Kidney tubule cell (primary cell): ENCODE results near the gene CXCR6.

Source experiments
- DNase-seq: peaks from one replicate; pipeline ENCODE4 v3.0.0-alpha.2; 2018; ENCODE audit warnings: low spot score

The CXCR6 gene

DNA sequence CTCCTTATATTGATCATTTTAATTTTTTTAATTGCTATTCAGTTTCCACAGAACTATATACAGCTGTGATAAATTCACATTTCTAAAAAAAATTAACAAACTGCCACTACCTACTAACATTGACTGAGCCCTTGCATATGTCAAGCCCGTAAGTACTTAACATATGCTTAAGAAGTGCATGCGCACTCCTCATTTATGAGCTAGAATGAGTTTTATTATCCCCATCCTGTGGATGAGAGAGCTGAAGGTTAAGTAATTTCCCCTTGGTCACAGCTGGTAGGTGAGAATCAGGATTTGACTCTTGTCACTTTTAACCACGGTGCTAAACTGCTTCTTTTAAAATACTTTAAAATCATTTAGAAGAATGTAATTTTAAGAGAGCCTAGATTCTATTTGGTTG lies 25.9 kb downstream of the CXCR6 start:
- no peak for DNase-seq

DNA sequence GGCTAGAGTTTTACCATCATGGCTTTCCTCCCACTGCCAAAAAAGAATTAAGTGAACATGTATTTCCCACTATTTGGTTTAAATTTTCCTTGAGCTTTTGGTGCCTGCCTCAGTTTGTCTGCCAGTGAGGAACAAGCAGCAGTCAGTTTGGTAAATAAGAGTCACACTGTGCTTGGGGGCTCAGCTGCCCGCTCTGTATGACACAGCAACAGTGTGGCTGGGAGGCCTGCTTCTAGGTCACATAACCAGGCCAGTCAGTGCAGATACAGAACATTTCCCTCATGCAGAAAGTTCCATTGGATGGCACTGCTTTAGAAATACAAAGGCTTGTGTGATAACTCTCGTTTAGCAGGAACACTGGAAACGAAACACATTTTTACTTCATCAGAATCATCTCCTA lies 26.7 kb downstream of the CXCR6 start:
- DNase-seq, result no peak

DNA sequence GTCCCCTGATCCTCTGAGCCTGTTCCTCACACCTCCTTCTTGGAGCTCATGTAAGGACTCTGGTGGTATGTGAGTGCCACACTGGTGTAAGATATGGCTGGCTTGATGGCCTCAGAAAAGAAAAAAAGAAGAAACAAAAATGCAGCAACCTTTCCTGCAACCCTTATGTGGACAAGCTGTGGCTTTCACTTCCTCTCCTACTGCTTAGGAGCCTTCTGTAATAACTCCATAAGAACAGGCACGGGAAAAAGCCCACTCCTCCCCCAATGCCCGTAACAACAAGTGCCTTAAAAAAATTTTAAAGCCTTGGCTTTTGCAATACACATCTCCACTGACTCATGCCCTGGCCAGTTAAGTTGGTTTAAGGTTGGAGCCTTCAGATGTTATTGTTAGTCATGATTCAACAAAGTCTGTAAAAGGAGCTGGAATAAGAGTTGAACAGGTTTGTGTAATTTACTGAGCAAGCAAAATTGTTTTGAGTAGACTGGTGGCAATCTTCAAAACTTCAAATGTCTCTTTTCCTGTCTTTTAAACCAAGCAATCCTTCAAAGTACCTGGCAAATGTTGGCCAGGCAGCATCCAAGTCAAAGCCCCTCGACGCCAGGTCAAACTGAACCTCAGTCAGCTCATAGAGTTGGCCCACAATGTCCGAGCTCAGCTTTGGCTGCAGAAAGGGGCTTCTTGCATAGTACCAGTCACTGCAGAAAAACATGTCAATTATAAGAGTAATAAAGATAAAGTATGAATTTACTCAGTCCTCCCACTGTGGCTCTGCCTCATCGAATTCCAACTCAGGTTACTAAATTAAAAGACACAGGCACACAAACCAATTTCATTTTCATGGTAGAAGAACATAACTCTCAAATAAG lies 29.5 kb downstream of the CXCR6 start:
- DNase-seq, result peak; percentile 69

DNA sequence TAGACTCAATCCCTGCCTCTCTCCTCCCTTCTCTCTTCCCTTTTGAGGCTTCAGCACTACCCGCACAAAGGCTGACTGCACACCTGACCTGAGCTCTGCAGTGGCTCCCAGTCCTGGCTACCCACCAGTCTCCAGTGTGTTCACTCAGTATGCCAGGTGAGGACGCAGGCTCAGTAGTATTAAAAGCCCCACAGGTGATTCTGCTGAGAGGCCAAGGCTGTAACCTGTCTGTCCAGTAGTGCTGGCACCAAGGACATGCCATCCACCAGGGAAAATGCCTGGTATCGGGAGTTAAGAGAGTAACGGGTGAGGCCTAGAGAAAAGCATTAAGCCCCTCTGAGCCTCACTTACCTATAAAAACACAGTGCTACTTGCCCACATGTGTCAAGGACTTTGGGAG lies 31.4 kb downstream of the CXCR6 start:
- no peak for DNase-seq

DNA sequence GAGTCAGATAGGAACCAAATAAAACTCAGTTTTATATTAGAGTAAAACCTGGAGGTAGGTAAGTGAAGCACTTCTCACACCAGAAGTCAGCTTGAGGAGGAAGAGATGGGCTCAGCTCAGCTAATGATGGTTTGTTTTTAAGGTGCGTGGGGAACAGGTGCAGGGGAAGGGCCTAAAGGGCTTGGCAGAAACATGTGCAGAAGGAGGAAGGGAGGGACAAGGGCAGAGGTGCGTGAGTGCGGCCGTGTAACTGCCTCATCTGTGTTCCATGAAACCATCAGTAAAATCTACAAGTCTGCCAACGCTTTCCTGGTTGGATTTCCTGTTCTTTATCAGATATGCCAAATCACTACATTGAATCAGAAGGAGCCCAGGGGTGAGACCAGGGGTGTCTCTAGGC lies 32.4 kb downstream of the CXCR6 start:
- DNase-seq, result no peak

DNA sequence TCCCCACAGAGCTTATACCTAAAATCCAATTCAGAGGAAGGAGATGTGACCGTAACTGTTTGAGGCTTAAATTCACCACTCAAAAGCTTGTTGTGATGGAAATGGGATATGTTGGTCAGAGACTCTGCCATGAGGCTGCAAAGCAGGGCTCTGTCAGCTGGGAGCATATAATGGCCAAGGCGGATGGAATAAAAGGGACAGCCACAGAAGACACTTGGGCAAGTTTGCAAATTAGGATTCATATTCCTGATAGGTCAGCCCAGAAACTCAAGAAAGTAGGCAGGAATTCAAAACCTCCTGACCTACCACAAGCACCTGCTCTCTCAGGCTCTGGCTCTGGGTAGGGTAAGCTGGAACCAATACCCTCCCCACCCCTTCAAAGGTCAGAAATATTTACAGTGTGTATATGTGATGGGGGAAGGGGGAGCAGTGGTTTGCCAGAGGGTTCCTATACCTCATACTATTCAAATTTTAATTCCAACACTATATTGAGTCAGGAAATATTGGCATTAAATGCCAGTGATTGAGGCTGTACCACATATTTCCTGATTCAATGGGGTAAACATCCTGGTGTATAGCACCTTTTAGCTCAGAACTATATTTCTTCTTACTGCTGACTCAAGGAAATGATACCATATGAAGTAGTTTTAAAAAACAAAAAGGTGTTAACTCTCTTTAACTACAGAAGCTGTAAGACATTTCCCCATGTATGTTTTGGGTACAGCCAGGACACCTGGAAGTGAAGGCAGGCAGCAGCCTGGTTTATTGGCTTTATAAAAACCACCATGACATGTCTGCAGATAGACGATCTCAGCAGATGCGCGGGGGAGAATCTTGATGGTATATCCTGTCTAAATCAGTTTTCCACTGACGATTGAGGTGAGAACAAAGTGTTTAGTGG lies 33.2 kb downstream of the CXCR6 start:
- no peak for DNase-seq

DNA sequence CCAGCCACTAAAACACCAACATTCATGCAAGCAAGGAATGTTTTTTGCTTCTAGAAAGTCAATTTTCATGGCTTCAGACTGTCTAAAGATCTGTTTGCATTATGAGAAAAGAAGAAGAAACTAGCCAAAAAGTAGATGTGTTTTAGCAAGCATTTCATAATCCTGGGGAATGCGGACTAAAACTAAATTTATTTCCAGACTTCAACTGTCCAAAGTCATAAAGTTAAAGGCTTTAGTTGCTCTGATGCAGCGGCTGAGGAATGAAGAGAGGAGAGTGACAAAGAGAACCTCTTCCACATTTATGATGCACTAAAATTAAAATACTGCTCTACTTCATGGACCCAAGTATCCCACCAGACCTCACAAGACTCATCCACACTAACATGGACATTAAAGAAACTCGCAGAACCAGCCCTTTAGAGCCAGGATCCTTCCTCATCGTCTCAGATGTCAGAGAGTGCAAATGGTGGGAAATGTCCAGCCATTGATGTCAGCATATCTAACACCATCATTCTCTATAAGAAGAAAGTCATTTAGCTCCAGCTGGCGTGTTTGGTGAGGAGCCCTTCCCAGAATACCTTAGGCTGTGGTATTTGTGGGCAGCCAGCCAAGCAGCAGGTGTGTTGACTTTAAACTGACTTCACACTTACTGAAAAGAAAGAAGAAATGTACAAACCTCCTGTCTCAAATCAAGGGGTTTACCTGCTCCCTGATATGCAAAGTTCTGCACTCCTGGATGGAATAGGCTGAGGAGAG lies 34.9 kb downstream of the CXCR6 start:
- DNase-seq, result peak; percentile 75

DNA sequence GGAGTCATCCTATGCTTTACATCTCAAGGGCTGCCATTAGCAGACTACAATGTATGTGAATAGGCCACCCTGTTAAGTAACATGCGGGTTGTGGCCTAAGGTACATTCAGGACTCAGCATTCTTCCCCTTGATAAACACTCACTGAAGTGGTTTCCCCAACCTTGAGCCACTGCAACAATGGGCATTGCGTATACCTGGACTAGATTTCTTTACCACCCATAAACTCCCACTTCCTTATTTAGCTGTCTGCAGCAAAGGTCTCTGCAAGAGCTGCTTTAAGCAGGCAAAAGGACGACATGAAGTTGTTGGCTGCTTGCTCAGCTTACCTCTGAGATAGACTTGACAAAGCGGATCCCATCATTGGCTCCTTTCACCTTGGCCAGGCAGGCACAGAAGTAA lies 36.1 kb downstream of the CXCR6 start:
- DNase-seq, result no peak

DNA sequence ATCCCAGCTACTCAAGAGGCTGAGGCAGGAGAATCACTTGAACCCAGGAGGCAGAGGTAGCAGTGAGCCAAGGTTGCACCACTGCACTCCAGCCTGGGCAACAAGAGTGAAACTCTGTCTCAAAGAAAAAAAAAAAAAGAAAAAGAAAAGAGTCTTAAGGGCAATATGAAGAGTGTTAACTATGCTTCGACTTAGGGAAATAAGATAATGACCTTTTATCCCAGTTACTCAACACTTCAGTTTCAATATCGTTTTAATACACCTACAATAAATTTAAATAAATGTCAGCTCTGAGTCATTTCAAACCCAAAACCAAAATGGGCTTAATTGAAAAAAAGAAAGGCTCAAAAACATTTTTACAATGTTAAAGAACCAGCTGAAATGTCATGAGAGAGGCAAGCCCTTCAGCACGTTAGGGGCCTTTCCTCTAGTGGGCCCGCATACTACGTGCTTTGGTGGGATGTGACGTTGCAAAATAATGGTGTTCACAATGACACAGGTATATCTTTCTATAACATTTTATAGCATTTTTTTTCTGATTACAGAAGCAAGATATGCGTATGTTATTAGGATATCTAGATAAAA lies 37.1 kb downstream of the CXCR6 start:
- no peak for DNase-seq

DNA sequence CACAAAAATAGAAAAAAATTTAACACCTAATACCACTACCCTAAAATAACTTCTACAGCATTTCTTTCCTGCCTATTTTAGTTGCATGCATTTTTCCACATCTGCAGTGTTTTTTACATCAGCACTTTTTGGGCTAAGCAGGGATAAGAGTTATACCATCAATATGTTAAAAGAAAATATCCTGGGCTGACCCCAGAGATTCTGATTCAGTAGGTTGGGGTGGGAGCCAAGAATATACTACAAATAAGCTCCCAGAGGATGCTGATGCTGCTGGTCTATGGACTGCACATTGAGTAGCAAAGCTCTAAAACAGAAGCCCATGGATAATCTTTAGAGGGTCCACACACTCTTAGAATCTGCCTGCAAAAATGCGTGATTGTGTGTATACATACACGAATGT lies 37.6 kb downstream of the CXCR6 start:
- DNase-seq, result no peak

DNA sequence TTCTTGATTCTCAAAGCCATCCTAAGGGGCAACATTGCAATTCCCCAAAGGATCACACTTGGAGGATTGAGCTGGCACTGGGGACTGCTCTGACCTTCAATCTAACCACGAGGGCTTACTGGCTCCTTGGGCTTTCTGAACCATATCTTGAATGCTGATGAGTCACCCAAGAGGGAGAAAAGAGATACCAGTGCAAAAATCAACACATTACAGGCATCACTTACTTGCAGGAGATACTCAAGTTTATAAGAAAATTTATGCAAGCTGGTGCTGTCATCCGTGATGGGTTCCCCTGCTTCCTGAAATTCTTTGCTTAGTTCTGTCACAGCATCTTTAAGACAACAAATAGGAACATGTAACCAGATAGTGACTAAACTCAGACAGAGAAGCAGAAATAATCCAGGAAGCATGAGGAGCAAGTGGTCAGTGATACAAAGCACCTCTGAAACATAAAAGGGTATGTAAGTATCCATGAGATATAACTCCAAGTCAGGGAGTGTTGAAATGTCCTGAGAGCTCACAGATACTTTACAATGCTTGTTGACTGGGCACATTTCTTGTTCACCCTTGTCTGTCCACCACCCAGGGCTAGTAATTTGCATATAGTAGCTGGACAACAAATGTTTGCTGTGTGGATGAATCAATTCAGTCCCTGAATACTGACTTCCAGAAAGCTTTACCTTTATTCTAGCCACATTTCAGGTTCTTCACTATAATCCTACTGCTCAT lies 38.2 kb downstream of the CXCR6 start:
- DNase-seq, result peak; percentile 95

DNA sequence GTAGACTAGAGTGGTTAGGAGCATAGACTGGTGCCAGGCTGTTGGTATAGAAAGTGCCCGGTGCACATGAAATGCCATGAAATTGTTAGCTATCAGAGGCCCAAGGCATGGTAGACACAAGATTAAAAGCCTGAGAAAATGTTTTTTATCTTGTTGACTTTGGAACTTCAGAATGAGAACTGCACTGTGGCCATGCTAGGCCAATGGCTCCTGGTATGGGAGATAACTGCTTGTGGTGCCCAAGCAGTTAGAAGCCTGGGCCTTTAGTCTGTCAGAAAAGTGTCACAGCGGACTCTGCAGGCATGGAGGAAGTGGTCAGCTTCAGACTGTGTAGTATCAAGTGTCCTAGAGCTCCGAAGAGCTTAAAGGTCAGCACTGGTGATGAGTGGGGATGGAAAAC lies 40.5 kb downstream of the CXCR6 start:
- DNase-seq, result no peak

DNA sequence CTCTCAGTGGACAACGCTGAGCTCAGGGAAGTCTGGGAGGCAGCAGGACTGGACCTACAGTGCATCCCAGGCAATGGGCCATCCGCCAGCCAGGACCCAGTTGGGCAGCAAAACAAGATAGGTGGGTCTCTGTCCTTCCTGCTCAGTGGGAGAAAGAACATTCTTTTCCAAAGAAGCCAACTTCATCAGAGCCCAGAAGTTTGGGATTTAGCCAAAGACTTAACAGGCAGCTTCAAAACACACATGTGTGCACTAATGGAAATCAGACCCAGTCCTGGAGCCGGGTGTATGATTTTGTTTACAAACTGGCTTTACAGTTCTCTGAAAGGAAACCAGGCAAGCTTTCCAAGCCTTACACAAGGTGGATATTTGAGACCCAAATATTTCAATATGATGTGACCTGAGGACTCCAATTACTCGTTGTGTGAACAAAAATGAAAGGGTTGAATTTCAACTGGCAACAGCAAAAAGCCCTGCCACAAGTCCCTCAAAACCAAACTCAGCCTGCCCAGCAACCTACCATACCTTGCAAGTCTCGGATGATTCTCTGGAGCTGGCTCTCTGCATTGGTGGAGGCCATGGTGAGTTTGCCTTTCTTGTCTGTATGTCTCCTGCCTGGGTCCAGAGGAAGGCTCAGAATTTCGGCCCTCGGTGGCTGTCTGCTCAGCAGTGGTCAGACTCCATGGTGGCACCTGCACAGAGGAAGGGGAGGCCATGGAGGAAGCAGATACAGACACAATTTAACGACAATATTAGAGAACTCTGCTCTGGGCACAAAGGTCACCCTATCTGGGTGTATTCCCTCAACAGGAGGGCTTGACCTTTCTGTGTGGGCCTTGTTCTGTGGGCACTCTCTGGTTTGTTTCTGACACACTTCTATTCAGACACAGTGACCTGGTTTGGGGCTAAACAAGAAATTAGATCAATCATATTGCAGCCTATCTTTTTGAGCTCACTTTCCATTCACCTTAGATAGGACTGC lies 41.4 kb downstream of the CXCR6 start:
- DNase-seq, result no peak

DNA sequence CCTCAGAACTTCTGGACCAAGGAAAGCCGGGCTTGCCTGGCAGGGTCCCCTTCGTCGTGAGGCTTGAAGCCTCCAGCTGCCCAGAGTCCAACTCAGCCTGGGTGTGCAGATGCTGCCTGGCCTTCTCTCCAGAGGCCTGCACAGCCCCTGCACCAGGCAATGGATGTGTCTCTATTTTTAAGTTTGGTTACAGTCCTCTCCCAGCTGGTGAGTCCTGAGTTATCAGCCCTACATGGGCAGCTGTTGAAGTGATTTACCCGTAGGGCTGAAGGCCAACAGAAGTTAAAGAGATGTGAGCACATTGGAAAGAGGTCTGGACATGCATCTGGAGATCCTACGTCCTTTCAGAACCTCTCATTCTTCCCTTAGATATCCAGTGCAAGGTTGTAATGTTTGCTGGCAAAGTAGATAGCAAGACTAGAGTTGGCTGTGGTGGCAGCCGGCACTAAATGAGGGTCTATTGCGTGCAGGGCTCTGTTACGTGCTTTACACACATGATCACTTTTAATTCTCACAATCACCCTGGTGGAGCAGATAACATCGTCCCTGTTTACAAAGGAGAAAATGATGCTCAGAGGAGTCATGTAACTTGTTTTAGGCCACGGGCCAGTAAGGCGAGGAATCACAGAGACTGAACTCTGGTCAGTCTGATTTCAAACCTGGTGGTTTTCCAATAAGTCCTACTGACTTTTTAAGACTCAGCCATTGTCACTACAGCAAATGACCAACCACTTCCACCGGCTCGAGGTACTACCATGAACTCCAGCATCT lies 42.5 kb downstream of the CXCR6 start:
- no peak for DNase-seq

DNA sequence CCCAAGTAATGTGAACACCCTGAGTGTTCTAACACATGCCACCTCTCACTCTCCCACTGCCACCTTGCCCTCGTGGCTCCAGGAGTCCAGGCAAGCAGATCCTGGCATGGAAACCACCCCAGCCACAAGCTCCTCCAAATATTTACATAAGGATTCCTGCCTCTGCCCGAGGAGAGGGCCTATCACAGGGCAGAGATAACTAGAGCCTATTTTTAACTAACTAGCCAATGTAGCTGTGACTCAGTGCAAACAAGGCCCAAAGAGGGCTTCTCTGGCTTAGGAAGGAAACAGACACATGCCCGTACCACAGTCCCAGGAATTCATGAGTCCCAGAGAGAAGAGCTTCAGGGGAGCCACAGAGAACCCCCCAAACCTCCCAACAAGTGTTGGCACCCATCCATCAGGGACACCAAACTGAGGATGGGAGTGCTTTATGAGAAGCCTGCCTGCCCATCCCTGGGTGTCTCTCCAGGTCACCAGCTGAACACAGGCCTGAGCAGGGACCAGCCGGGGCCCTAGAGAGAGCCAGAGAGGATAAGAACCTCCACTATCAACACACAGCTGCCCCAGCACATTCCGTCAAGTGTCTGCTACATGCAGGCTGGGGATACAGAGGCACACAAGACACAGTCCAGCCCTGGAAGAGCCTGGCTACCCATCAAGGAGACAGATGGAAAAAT lies 43.2 kb downstream of the CXCR6 start:
- DNase-seq, result peak; percentile 91

DNA sequence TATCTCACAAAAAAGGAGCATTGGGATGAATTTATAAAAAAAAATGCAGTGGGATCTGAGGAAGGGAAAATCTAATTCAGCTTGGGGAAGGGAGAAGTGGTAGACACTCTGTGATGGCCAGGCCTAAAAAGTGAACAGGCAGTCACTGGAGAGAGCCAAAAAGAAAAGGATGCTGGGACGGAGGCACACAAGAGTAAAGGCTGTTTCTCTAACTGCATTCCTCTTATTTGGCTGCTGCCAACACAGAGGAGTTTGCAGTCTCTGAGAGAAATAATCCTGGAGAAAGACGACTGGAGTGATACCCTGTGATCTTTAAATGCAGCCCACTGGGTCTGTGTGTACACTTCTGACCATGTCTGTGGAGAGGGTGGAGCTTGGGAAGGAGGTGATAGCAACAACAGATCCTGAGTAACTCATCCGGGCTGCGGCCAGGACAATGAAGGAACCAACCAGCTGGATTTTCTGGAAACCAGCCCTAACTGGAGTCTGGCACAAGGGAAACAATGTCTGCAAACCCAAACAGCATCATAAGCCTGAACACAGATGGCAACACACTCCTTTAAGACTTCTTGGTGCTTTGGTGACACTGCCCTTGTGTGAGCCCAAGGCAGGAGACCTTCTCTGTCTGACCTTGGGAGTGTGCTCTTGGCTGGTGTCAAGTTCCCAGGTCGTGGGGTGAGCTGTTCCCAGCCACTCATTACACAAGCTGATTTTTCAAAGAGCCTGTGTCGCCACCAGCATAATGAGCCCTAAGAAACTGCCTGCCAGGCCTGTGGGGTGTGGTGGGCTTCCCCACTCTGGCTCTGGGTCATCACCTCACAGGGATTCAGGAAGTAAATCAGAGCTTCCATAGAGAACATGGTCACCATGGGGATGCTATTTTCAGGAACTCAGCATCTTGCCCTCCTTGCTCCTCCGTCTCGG lies 44.4 kb downstream of the CXCR6 start:
- DNase-seq, result peak; percentile 13

DNA sequence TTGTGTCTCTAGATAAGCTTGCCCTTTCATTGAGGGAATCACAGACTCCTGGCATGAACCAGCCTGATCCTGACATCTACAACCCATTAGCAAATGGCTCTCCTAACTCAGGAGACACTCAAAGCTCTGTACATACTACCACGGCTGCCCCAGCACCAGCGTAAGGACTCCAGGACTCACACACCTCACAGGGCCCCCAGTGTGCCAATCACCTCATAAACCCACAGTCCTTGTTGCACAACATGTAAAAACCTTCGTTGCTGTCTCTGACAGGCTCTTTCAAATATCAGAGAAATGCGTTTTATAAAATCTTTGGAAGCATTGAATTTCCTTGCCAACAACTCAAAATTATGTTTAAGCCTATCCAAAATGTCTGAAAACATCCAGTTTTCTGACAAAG lies 45.1 kb downstream of the CXCR6 start:
- no peak for DNase-seq

DNA sequence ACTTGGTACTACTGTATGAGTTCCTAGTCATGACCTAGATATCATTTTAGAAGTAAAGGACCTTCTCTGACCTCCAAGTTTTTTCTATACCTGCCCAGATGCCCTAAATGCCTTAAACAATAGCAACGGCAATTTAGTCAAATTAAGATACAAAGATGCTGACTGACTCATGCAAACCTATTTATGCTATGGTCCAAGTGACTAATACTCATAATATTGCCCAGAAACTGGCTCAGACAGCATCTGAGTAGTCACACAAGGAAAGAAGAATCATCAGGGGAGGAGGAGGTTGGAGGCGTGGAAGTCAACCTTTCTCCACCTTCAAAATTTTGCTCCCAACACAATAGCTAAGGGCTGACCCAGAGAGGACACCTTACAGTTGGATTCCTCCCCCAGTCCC lies 45.5 kb downstream of the CXCR6 start:
- peak; percentile 81 for DNase-seq
